ENCODE measurements around the gene LUZP4. TPM values are rescaled to one million over a fixed set of nuclear protein-coding genes. Genes with fewer than 3 reads are reported as not detected.

LUZP4 gene
- total RNA-seq (2021) (not detected in 2 replicates), Bru-seq, nascent RNA (not detected), BruChase-seq, experiment 1, labeled RNA remaining after a 2-hour chase (not detected), BruChase-seq, experiment 2, labeled RNA remaining after a 6-hour chase (not detected)
- long read RNA-seq, result 0 reads

DNA sequence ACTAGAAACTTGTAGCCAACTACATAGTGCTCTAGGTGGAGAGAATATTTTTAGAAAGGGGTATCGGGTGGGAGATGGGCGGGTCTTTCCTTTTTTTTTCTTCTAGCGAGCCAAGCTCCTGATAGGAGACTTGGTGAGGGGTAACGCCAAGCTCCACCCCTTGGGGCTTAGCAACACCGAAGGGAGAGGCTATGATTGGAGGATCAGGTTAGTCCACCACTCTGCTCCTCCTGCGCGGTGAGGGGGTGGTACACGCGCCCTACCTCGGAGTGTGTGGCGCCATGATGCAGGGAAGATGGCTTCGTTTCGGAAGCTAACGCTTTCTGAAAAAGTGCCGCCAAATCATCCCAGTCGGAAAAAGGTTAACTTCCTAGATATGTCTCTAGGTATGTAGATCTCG lies at the start of gene LUZP4:
TSS of gene LUZP4 (plus strand) at position 251 of the 400 bp plus-strand sequence. CDS start at position 296, 45 bp downstream.
- H3F3A ChIP-seq (ENCODE audit: insufficient read depth, low read depth), result no peaks in the 10 kb centered on the region
- POLR2A ChIA-PET (ENCODE audit: unreplicated experiment), result no interaction called here
- H3K9me2 ChIP-seq (ENCODE audit: insufficient read depth), result no peaks in the 10 kb centered on the region
- H3K36me3 ChIP-seq (ENCODE audit: low read depth), result no peaks in the 10 kb centered on the region
- H3K4me3 ChIP-seq, result no peak within 1 kb of the TSS
- H3K27ac ChIP-seq, result no peak within 1 kb of the TSS
- intact Hi-C loops (cut with micrococcal nuclease; ENCODE audit: unreplicated experiment), result no loop called here
- H3K4me1 ChIP-seq (replicated peaks; ENCODE audit: insufficient read depth), result no peaks in the 10 kb centered on the region
- BruUV-seq (replicated peaks), result no TSS peak
- CTCF ChIA-PET, result no interaction called here
- H3K4me2 ChIP-seq, result no peak within 1 kb of the TSS
- H2AFZ ChIP-seq, result no peak within 1 kb of the TSS
- no peaks in the 10 kb centered on the region for H3K79me2 ChIP-seq (ENCODE audit: low read depth)
- TF ChIP-seq EZH2 (IDR thresholded peaks at IDR 0.05; ENCODE audit: low read depth), result no peak
- H4K20me1 ChIP-seq (ENCODE audit: insufficient read depth), result no peaks in the 10 kb centered on the region
- DNase-seq, result no peak
- H3K27me3 ChIP-seq (ENCODE audit: insufficient read depth, low read depth), result no peaks in the 10 kb centered on the region
- no peaks in the 10 kb centered on the region for H3K9me3 ChIP-seq (ENCODE audit: insufficient read depth, low read depth)

- ChIA-PET POLR2A (ENCODE audit: unreplicated experiment) (no interaction called here), CTCF (no interaction called here)
- Histone ChIP-seq H3K4me1 (replicated peaks; ENCODE audit: insufficient read depth) (no peaks in the 10 kb centered on the region), H3K27ac (no peak overlapping the region), H4K20me1 (ENCODE audit: insufficient read depth) (no peaks in the 10 kb centered on the region), H3K4me2 (no peak overlapping the region), H3K4me3 (no peak overlapping the region), H3K9me3 (ENCODE audit: insufficient read depth, low read depth) (no peaks in the 10 kb centered on the region), H3F3A (ENCODE audit: insufficient read depth, low read depth) (no peaks in the 10 kb centered on the region), H2AFZ (no peak overlapping the region), H3K9me2 (ENCODE audit: insufficient read depth) (no peaks in the 10 kb centered on the region), H3K36me3 (ENCODE audit: low read depth) (no peaks in the 10 kb centered on the region), H3K27me3 (ENCODE audit: insufficient read depth, low read depth) (no peaks in the 10 kb centered on the region), H3K79me2 (ENCODE audit: low read depth) (no peaks in the 10 kb centered on the region)
- TF ChIP-seq EZH2 (IDR thresholded peaks at IDR 0.05; ENCODE audit: low read depth), result no peak
- TF ChIP-seq CTCF (conservative IDR thresholded peaks at IDR 0.05), result no peak
- DNase-seq, result no peak
- intact Hi-C loops (cut with micrococcal nuclease; ENCODE audit: unreplicated experiment), result no loop called here
- BruUV-seq (replicated peaks), result no TSS peak
Observed at GRCh38 chrX:115251458-115252233, 37.9 kb upstream of the LUZP4 start.

DNA sequence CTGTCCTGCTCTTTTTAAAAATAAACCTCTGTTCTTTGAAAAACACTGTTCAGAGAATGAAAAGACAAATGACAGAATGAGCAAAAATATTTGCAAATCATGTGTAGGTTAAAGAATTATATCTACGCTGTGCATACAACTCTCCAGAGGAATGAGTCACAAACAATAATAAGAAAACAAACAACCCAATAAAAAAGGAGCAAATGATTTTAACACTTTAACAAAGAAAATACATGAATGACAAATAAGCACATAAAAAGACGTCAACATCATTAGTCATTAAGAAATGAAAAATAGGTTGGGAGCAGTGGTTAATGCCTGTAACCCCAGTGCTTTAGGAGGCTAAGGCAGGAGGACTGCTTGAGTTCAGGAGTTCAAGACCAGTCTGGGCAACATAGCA lies 34.5 kb upstream of the LUZP4 start:
- CTCF ChIA-PET, result no interaction called here
- POLR2A ChIA-PET (ENCODE audit: unreplicated experiment), result interaction anchor here (0.6 kb wide), 1 partner anchor 405 kb away, joined by 3 read pairs; no protein-coding TSS in a partner anchor
- no peaks in the 10 kb centered on the region for H3K79me2 ChIP-seq (ENCODE audit: low read depth)
- H2AFZ ChIP-seq, result no peak overlapping the region
- H3F3A ChIP-seq (ENCODE audit: insufficient read depth, low read depth), result 0 out of 2 replicates have a peak, but pooled peaks cover 5% of the 10 kb centered on the region
- peaks cover 7% of the 10 kb centered on the region; the same call in 1 of the 2 replicates for H3K4me1 ChIP-seq (replicated peaks; ENCODE audit: insufficient read depth)
- H3K36me3 ChIP-seq (ENCODE audit: low read depth), result no peaks in the 10 kb centered on the region
- no peak overlapping the region for H3K4me3 ChIP-seq
- no TSS peak for BruUV-seq (replicated peaks)
- H3K27me3 ChIP-seq (ENCODE audit: insufficient read depth, low read depth), result no peaks in the 10 kb centered on the region
- no peaks in the 10 kb centered on the region for H3K9me2 ChIP-seq (ENCODE audit: insufficient read depth)
- no peaks in the 10 kb centered on the region for H4K20me1 ChIP-seq (ENCODE audit: insufficient read depth)
- H3K9me3 ChIP-seq (ENCODE audit: insufficient read depth, low read depth), result no peaks in the 10 kb centered on the region
- H3K4me2 ChIP-seq, result no peak overlapping the region
- no peak for TF ChIP-seq CTCF (conservative IDR thresholded peaks at IDR 0.05)
- TF ChIP-seq EZH2 (IDR thresholded peaks at IDR 0.05; ENCODE audit: low read depth), result no peak
- intact Hi-C loops (cut with micrococcal nuclease; ENCODE audit: unreplicated experiment), result no loop called here
- no peak overlapping the region for H3K27ac ChIP-seq
- no peak for DNase-seq
